Subcutaneous abdominal adipose tissue (tissue), 5 donors: Measurements from ENCODE around the gene ZDHHC14.

ENCODE experiments used
- H3K27ac ChIP-seq: one replicate; pipeline ENCODE4 v1.7.0; 2013; ENCODE audit warnings: low read depth, mild to moderate bottlenecking, inconsistent platforms, low read length, moderate library complexity
- H3K27me3 ChIP-seq, 5 donors: one replicate each; pipeline ENCODE4 v1.7.0; 2013; ENCODE audit warnings: low read length in 5 of 5, inconsistent platforms in 1 of 5; ENCODE audit not compliant: control insufficient read depth in 5 of 5, insufficient read depth in 4 of 5
- H3K36me3 ChIP-seq, 5 donors: one replicate each; pipeline ENCODE4 v1.7.0; 2013; ENCODE audit warnings: low read length in 5 of 5; ENCODE audit not compliant: control insufficient read depth in 5 of 5, insufficient read depth in 5 of 5
- H3K4me1 ChIP-seq, 5 donors: one replicate each; pipeline ENCODE4 v1.7.0; 2013; ENCODE audit warnings: low read length in 5 of 5, mild to moderate bottlenecking in 3 of 5, moderate library complexity in 1 of 5; ENCODE audit not compliant: control insufficient read depth in 5 of 5, insufficient read depth in 5 of 5
- H3K4me3 ChIP-seq, 5 donors: one replicate each; pipeline ENCODE4 v1.7.0; 2013; ENCODE audit warnings: low read length in 5 of 5, low read depth in 1 of 5
- H3K9ac ChIP-seq, 5 donors: one replicate each; pipeline ENCODE4 v1.7.0; 2013; ENCODE audit warnings: low read length in 5 of 5, mild to moderate bottlenecking in 4 of 5, moderate library complexity in 3 of 5
- H3K9me3 ChIP-seq, 5 donors: one replicate each; pipeline ENCODE4 v1.7.0; 2013; ENCODE audit warnings: low read length in 5 of 5; ENCODE audit not compliant: control insufficient read depth in 5 of 5
- donor health status: healthy.
- donor health status: healthy.
- donor health status: healthy.
- donor health status: healthy.
- donor health status: healthy.

ZDHHC14 gene

GRCh38 chr6:157726892-157727628 lies 346.1 kb downstream of the ZDHHC14 start:
- Histone ChIP-seq H3K9me3 (peaks cover 0 to 14% (median 5%) of the 10 kb centered on the region in 5 donors), H3K4me1 (peaks cover 16 to 44% (median 40%) of the 10 kb centered on the region in 5 donors), H3K9ac (peak overlapping the region; percentile 4 to 66 (median 43)), H3K27ac (peak overlapping the region; percentile 95), H3K36me3 (no peaks in the 10 kb centered on the region), H3K4me3 (no peak overlapping the region), H3K27me3 (no peaks in the 10 kb centered on the region)
